Body of pancreas (tissue), 4 donors: ENCODE data around the gene ATRN. TPM values are rescaled to one million over a fixed set of nuclear protein-coding genes. Genes with fewer than 3 reads are reported as not detected.

Experiments used
- ATAC-seq: fragments of 150-250 bp; one replicate; pipeline ENCODE4 v1.9.1; 2016
- DNase-seq, 4 donors: peaks; one replicate each; pipeline ENCODE4 v3.0.0-alpha.2; 2019
- H3K27ac ChIP-seq, 4 donors: fragments of 200-600 bp; sonication (generic); 1 replicate in 3 of 4; 2 replicates in 1 of 4; pipeline versions ENCODE4 v1.5.1 to v1.6.1; 2016 to 2019; ENCODE audit warnings: mild to moderate bottlenecking in 1 of 4, mixed read lengths in 1 of 4, moderate library complexity in 1 of 4
- H3K27me3 ChIP-seq, 2 donors: fragments of 200-600 bp; sonication (generic); one replicate each; pipeline ENCODE4 v1.6.0; 2016; ENCODE audit warnings: mild to moderate bottlenecking in 1 of 2
- H3K36me3 ChIP-seq, 2 donors: fragments of 200-600 bp; sonication (generic); replicated peaks in 1 of 2; 2 replicates each; pipeline ENCODE4 v1.5.1; 2016; ENCODE audit warnings: low read depth in 2 of 2; ENCODE audit not compliant: insufficient read depth in 1 of 2
- H3K4me1 ChIP-seq: fragments of 200-600 bp; sonication (generic); one replicate; pipeline ENCODE4 v1.6.0; 2016
- H3K4me3 ChIP-seq, 2 donors: fragments of 200-600 bp; sonication (generic); 1 replicate in 1 of 2; 2 replicates in 1 of 2; pipeline ENCODE4 v1.5.1; 2016 to 2019
- H3K9me3 ChIP-seq, 3 donors: fragments of 200-600 bp; sonication (generic); 1 replicate in 2 of 3; 2 replicates in 1 of 3; pipeline ENCODE4 v1.5.1; 2016
- POLR2A ChIP-seq, 3 donors: fragments of 450-650 bp; IDR thresholded peaks; one replicate each; pipeline ENCODE4 v1.6.1; 2016; ENCODE audit warnings: antibody characterized with exemption in 3 of 3, mild to moderate bottlenecking in 2 of 3
- WGBS, 2 donors: methylation state at CpG; one replicate each; pipeline ENCODE4 v1.1.5; 2017; 5-methylcytosine and 5-hydroxymethylcytosine counted together
- intact Hi-C: fragments of 100-400 bp; cut with DNase I; formaldehyde crosslinking; loops from one replicate; pipeline ENCODE4 v1.15.1; 2023
- total RNA-seq, 2 donors: library from RNA; depleted of rRNA; stranded (reverse); fragments of >200 nt; gene quantifications; one replicate each; pipeline ENCODE4 v1.1.0, GENCODE V29; 2016
- TF ChIP-seq, protein P1 (sequence below), 7 experiments: fragments of 450-650 bp in 4 of 7; fragments of 200-600 bp in 3 of 7; sonication (generic) in 3 of 7; IDR thresholded peaks; one replicate each; pipeline ENCODE4 v1.5.1; 2016 to 2019; ENCODE audit warnings: antibody characterized with exemption in 7 of 7

Gene ATRN
- total RNA-seq, 2 donors from 2014 or later: 17.6 to 18.8 TPM

DNA sequence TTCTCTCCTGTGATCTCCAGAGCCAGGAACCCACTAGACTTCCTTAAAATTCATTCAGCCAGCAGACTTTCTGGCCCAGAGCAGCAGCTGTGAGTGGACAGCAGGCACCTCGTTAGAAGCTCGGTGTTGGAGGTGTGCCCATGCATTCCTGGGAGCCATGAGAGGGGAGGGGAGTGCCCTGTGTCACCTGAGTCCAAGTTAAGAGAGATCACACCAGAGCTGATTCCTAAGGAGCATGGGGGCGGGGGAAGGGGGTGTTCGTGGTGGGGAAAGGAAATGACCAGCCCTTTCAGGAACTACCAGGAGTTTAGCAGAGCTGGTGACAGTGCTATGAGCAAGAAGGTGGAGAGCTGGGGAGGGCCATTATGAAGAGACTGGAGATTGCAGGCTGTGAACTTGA, 145.4 kb downstream of the ATRN start:
- no peaks in the 10 kb centered on the region for H3K9me3 ChIP-seq
- 41 to 45% methylated on average over 3 to 4 of the region's 4 CpGs for WGBS, 2 donors
- TF ChIP-seq, protein P1, sequence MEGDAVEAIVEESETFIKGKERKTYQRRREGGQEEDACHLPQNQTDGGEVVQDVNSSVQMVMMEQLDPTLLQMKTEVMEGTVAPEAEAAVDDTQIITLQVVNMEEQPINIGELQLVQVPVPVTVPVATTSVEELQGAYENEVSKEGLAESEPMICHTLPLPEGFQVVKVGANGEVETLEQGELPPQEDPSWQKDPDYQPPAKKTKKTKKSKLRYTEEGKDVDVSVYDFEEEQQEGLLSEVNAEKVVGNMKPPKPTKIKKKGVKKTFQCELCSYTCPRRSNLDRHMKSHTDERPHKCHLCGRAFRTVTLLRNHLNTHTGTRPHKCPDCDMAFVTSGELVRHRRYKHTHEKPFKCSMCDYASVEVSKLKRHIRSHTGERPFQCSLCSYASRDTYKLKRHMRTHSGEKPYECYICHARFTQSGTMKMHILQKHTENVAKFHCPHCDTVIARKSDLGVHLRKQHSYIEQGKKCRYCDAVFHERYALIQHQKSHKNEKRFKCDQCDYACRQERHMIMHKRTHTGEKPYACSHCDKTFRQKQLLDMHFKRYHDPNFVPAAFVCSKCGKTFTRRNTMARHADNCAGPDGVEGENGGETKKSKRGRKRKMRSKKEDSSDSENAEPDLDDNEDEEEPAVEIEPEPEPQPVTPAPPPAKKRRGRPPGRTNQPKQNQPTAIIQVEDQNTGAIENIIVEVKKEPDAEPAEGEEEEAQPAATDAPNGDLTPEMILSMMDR (IDR thresholded peaks at IDR 0.05): no peak
- TF ChIP-seq POLR2A (IDR thresholded peaks at IDR 0.05): no peak
- no peak overlapping the region for H3K27ac ChIP-seq
- H3K36me3 ChIP-seq: no peaks in the 10 kb centered on the region
- H3K27me3 ChIP-seq: no peaks in the 10 kb centered on the region
- peak; percentile 29 to 56 (median 42) for DNase-seq
- ATAC-seq: peak; percentile 45
- H3K4me1 ChIP-seq: no peaks in the 10 kb centered on the region
- H3K4me3 ChIP-seq: no peak overlapping the region
- intact Hi-C loops: no loop called here

DNA sequence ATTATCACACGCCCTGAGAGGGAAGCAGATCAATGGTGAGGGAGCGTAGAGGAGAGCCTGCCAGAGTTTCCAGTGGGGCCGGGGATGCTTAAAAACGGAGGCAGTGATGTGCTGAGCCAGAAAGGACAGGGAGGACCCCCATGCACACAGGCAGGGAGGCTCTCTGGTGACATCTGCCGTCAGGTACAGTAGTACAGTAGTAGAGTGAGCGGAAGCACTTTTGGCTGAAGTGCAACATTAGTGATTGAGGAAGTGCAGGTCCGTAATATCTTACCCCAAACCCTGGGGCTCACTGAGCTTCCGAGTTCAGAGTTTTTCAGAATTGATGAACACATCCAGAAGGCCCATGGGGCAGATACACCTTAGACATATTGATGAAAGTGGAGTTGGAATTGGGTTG, 150.3 kb downstream of the ATRN start:
- no peaks in the 10 kb centered on the region for H3K27me3 ChIP-seq
- H3K4me3 ChIP-seq: no peak overlapping the region
- TF ChIP-seq, protein P1 (IDR thresholded peaks at IDR 0.05): no peak
- TF ChIP-seq POLR2A (IDR thresholded peaks at IDR 0.05): no peak
- no peak overlapping the region for H3K27ac ChIP-seq
- H3K4me1 ChIP-seq: no peaks in the 10 kb centered on the region
- H3K36me3 ChIP-seq: peaks cover 0 to 2% of the 10 kb centered on the region in 2 donors
- no peak for ATAC-seq
- no peaks in the 10 kb centered on the region for H3K9me3 ChIP-seq
- intact Hi-C loops: no loop called here
- DNase-seq: no peak
- WGBS, 2 donors: 92 to 94% methylated on average over 8 of the region's 8 CpGs

DNA sequence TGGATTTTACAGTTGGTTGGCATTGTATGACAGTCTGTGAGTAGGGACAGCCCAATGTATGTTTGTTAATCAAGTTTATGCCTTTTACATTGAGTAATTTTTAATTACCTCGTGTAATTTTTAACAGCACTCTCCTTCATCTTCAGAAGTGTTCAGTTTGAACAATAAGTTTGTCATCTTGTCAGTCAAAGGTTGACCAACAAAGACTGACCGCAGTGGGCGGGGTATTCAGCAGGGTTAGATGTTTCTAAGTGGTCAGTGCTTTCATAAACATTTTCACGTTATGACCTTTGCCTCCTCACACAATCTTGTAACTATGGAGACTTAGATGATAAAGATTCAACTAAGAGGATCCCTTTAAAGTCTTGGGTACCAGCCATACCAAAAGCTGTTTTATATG, 151.6 kb downstream of the ATRN start:
- intact Hi-C loops: no loop called here
- TF ChIP-seq, protein P1 (IDR thresholded peaks at IDR 0.05): no peak
- no peak for TF ChIP-seq POLR2A (IDR thresholded peaks at IDR 0.05)
- H3K9me3 ChIP-seq: no peaks in the 10 kb centered on the region
- ATAC-seq: no peak
- H3K4me1 ChIP-seq: no peaks in the 10 kb centered on the region
- H3K36me3 ChIP-seq: peaks cover 0 to 2% of the 10 kb centered on the region in 2 donors
- H3K4me3 ChIP-seq: no peak overlapping the region
- no peak overlapping the region for H3K27ac ChIP-seq
- no peaks in the 10 kb centered on the region for H3K27me3 ChIP-seq
- no peak for DNase-seq
- WGBS, 2 donors: 72 to 79% methylated on average over 4 of the region's 4 CpGs

GRCh38 chr20:3627476-3627875, 156.7 kb downstream of the ATRN start:
- 82 to 88% methylated on average over 2 of the region's 2 CpGs for WGBS, 2 donors
- TF ChIP-seq, protein P1 (IDR thresholded peaks at IDR 0.05): no peak
- no peak for TF ChIP-seq POLR2A (IDR thresholded peaks at IDR 0.05)
- no peaks in the 10 kb centered on the region for H3K9me3 ChIP-seq
- no peak overlapping the region for H3K27ac ChIP-seq
- intact Hi-C loops: no loop called here
- H3K27me3 ChIP-seq: no peaks in the 10 kb centered on the region
- H3K4me3 ChIP-seq: no peak overlapping the region
- DNase-seq (no peak), ATAC-seq (no peak)
- H3K4me1 ChIP-seq: peaks cover 10% of the 10 kb centered on the region
- peaks cover 0 to 2% of the 10 kb centered on the region in 2 donors for H3K36me3 ChIP-seq

DNA sequence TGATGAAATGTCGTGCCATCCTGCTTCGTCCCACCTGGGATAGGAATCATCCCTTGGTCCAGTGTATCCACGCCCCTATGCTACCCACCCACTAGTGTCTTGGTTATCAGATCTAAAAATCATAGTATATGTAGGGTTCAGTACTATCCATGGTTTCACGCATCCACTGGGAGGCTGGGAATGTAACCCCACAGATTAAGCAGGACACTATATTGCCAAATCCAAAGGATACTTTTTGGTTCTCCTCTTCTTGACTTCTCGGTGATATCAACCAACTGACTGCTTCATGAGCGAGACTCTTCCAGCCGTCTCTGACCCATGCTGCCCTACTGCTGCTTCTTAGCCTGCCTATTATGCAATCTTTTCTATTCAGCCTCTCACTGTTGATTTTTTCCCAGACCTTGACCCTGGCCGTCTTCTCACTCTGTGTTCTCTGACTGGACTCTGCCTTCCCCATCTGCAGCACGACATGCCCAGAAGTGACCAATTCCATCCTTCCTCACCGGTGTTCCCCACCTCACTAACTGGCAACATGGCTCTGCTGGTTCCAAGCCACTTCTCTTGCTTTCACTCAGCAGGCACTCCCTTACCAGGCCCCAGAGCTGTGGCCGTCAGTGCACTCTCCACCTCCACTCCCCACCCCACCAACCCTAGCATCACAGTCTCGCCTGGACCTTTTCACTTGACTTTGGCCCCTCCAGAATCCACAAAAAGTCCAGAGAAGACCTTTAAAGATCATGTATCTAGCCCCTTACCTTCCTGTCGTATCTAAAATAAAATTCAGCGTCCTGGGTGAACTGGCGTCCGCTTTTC, 157.9 kb downstream of the ATRN start:
- WGBS, 2 donors: 86 to 92% methylated on average over 16 of the region's 16 CpGs
- TF ChIP-seq, protein P1 (IDR thresholded peaks at IDR 0.05): no peak
- TF ChIP-seq POLR2A (IDR thresholded peaks at IDR 0.05): no peak
- Histone ChIP-seq H3K27ac (no peak overlapping the region), H3K36me3 (peaks cover 0 to 2% of the 10 kb centered on the region in 2 donors), H3K9me3 (no peaks in the 10 kb centered on the region), H3K4me1 (peaks cover 19% of the 10 kb centered on the region), H3K4me3 (no peak overlapping the region), H3K27me3 (no peaks in the 10 kb centered on the region)
- no peak for ATAC-seq
- intact Hi-C loops: no loop called here
- DNase-seq: no peak
